Neural cell (in vitro differentiated cells): ENCODE measurements around the gene ADPRM.
"Not testable (repeated sequence)": the region's sequence is repeated elsewhere in the genome, so short reads cannot be mapped to it uniquely, and the experiment has no call there.

Source experiments
- CTCF ChIP-seq: fragments of 450-650 bp; IDR thresholded peaks from 2 replicates; pipeline ENCODE4 v1.5.1; 2014; ENCODE audit warnings: antibody characterized with exemption, mild to moderate bottlenecking, moderate library complexity; ENCODE audit not compliant: poor library complexity, severe bottlenecking
- EP300 ChIP-seq: fragments of 450-650 bp; conservative IDR thresholded peaks from 2 replicates; pipeline ENCODE4 v1.6.1; 2014; ENCODE audit warnings: antibody characterized with exemption, mild to moderate bottlenecking, moderate library complexity; ENCODE audit not compliant: poor library complexity, severe bottlenecking
- EZH2 ChIP-seq: fragments of 200-600, 300-800 bp; shearing (Covaris generic), sonication (generic); IDR thresholded peaks from 2 replicates; pipeline ENCODE4 v1.6.1; 2014; ENCODE audit warnings: antibody characterized with exemption, low read length, borderline replicate concordance, mild to moderate bottlenecking; ENCODE audit not compliant: insufficient read depth, poor library complexity, severe bottlenecking
- POLR2AphosphoS5 ChIP-seq: IDR thresholded peaks from 2 replicates; pipeline ENCODE4 v1.6.1; 2012
- RAD21 ChIP-seq: fragments of 450-650 bp; conservative IDR thresholded peaks from 2 replicates; pipeline ENCODE4 v1.6.1; 2014; ENCODE audit warnings: antibody characterized with exemption, mild to moderate bottlenecking, moderate library complexity
- REST ChIP-seq: IDR thresholded peaks from 2 replicates; pipeline ENCODE4 v1.6.1; 2012; ENCODE audit warnings: borderline replicate concordance

GRCh38 chr17:10732121-10732520 lies 34.7 kb downstream of the ADPRM start:
- TF ChIP-seq CTCF, EZH2, REST, EP300, POLR2AphosphoS5, RAD21: not testable (repeated sequence)
